ENCODE measurements around the gene CPEB3.
"Not testable (repeated sequence)": the region's sequence is repeated elsewhere in the genome, so short reads cannot be mapped to it uniquely, and the experiment has no call there.

CPEB3 gene

DNA sequence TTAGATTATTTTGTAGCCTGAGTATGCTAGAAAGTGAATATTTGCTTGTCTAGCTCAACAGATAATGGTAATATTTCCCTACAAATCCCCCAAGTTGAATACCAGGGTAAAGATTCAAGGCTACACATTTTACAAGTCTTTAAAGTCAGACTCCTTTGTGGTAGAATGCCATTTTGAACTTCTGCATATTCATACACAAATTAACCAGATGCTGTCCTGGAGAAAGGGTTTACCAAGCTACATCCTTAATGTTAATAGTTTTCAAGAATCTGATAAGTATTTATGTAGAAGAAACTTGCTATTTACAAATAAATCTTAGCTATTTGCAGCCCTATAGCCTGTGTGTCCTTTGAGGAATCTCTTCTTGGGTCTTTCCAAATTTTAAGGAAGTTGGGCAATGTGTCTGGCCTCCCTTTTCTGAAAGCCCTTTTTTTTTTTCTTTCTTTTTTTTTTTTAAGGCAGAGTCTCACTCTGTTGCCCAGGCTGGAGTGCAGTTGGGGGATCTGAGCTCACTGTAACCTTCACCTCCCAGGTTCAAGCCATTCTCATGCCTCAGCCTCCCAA, 82.6 kb downstream of the CPEB3 start:
- no peak for DNase-seq

DNA sequence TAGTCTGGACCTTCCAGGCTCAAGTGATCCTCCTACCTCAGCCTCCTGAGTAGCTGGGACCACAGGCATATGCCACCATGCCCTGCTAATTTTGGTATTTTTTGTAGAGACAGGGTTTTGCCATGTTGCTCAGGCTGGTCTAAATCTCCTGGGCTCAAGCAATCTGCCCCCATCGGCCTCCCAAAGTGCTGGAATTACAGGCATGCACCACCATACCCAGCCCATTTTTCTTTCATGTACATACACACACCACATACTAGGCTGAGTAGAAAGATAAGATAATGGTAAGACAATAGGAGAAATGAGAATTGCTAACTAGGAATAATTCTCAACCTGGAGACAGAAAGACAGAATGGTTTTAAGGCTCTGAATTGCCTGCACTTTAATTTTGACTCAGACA, 83.8 kb downstream of the CPEB3 start:
- DNase-seq = no peak

DNA sequence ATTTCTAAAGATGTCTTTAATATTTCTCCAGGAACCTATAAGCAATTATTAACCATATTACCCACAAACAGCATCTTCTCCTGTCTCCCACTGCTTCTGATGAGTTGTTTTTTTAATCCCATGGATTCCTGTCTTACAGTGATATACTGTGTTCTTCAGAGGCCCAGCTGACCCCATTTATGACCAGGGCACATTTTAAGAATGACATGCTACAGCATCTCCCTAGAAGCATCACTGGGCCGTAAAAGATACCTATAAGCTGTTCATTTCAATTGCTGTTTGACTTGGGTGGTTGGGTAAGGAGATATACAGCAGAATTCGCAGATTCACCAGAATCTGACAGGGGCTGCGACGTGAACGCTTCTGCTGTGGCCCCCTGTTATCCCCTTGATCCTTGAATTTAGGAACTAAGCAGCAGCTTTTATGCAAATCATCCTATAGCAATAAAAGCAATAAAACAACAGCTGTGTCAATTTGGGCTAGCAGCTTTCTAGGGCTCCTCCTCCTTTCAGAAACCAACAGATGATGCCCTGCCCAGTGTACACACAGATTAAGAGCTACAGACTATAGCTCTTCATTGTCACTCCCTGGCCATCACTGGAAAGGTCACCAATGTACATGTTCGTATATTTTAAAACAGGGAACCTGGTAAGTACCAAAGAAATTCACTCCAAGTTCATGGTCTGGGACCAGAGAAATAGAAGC, 86.8 kb downstream of the CPEB3 start:
- no peak for DNase-seq

DNA sequence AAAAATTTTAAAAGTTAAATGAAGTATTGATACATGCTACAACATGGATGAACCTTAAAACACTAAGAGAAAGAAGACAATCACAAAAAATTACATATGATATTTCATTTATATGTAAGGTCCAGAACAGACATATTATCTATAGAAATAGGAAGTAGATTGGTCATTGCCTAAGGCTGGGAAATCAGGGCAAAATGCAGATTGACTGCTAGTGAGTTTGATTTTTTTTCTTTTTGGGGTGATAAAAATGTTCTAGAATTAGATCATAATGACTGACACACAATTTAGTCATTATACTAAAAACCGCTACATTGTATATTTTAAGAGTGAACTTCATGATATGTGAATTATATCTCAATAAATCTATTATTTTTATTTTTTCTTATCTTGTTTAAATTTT, 88.3 kb downstream of the CPEB3 start:
- DNase-seq = no peak

DNA sequence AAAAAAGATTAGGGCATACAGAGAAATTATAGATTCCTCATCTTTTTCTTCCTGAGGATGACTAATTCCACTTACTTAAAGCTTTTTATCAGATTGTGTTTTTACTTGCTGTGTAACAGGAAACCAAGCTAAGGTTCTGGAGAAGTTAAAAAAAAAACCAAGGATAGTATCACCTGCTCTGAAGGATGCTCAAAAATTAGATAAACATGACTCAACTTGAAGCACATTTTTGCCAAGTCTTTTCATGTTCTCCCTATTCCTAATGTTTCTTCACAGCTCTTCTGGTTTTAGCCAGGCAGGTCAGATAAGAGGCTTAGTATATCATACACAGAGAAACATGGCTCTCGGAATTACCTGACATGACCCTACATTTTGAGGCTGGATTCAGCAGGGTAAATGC, 90.3 kb downstream of the CPEB3 start:
- no peak for DNase-seq

DNA sequence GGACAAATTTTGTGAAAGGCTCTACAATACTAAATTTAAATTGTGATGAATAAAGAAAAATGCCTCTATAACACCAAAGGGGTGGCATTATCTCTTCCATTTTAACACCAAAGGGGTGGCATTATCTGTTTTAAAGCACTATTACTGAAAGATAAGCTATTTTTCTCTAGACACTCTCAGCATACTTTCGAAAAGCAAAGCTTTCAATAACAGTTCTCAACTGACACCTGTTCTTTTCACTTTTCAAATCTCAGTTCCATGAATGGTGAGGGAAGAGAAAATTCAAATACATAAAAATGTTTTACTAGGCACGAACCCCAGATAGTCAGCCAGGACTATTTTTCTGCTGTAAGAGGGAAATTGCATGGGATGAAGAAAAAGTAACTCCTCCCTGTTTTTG, 103.8 kb downstream of the CPEB3 start:
- no peak for DNase-seq

DNA sequence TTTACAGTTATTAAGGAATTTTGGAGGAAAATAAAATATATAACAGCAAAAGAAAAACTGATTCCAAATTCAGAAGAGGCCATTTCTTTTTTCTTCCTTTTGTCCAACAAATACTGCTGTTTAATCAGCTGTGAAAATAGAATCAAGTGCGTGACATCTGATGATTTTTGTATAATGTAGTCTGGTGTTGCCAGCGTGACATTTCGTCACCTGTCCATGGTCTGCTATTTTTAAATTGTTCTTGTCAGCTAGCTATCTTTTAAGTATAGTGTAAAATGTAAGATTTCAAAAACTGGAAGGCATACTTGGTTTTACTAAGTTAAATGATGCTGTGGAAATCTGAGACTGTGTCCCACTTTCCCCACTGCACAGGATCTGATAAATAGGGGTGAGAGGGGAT, 105.9 kb downstream of the CPEB3 start:
- no peak for DNase-seq

DNA sequence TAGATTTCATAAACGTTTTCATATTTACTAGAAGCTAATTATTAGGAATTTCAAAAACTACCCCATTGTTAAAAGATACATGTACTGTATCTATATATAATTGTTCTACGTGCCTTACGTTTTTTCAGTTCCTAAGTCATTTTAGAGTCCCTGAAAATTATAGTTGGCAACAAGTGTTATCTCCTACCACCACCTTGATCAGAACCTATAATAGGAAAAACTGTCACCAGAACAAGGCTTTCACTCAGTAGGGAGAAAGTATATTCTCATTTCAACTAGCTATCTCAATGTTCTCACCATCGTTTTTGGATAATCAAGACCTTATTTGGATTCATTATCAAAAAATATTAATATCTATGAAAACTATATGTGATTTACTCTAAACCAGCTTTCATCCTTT, 107.7 kb downstream of the CPEB3 start:
- DNase-seq = peak; percentile 35

DNA sequence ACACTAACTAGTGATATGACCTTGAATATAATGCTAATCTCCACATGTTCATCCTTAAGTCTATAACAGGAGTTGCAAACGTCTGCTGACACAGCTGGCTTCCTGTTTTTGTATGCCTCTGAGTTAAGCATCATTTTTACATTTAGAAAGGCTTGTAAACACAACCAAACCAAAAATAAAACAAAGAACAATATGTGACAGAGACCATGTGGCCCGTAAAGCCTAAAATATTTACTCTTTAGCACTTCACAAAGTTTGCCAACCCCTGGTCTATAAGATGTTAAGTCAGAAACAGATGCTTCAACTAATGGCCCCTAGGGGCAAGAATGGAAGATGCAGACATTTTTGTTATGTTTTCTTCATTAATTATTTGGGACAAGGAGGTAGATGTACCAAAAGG, 109.3 kb downstream of the CPEB3 start:
- peak; percentile 20 for DNase-seq

DNA sequence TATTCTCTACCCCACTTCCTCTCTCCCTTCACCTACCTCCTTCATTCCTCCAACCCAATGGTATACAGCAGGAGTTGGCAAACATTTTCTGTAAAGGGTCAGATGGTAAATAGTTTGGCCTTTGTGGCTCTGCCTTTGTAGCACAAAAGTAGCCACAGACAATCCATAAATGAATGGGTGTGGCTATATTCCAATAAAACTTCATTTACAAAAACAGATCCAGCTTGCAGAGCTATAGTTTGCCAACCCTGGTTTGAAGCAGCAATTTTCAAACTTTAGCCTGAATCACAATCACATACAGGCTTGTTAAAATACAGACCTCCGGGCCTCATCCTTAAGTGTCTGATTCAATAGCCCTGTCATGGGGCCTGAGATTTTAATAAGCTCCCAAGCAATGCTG, 110.5 kb downstream of the CPEB3 start:
- no peak for DNase-seq

DNA sequence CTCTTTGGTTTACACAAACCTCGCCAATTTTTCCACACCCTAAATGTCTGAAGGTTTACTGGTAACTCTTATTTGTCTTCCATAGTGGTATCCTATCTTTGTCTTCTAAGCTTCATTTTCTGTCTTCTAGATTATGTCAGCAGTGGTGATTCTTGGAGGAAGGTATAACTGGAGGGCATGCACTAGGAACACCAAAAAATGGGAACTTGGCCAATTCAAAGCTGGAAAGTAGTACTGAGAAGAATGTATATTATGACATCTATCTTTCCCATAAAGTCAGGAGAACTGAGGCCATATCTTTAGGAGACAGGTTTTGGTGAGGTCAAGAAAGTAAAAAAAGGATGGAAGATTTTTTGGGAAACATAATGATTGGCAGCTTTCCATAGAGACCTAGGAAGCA, 113.3 kb downstream of the CPEB3 start:
- DNase-seq = no peak

DNA sequence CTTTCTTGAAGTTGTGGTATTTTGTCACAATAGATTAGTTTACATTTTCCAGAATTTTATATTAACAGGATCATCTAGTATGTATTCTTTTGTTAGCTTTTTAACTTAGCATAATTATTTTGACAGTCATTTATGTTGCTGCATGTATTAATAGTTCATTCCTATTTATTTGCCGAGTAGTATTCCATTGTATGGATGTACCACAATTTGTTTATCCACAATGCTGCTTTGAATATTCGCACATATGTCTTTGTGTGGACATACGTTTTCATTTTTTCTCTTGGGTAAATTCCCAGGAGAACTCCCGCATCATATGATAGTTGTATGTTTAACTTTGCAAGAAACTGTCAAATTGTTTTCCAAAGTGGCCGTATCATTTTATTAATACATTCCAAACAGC, 115.7 kb downstream of the CPEB3 start:
- DNase-seq = no peak

DNA sequence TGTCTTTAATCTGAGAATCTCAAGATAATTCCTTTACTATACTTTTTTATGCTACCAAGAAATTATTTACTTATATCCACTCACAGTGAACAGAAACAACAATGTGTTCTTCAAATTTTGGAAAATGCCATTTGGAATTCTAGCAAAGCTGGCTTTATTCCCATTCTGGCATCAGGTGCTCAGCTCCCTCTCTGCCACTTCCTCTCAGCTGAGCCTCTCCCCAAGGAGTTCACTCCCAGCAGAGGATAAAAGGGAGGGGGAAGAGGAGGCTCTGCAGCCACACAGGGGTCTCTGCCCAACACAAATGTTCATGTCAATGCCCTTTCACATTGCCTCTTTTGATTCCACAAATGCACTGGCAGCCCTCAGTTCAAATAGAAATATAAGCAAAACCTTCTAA, 116.9 kb downstream of the CPEB3 start:
- DNase-seq = no peak

DNA sequence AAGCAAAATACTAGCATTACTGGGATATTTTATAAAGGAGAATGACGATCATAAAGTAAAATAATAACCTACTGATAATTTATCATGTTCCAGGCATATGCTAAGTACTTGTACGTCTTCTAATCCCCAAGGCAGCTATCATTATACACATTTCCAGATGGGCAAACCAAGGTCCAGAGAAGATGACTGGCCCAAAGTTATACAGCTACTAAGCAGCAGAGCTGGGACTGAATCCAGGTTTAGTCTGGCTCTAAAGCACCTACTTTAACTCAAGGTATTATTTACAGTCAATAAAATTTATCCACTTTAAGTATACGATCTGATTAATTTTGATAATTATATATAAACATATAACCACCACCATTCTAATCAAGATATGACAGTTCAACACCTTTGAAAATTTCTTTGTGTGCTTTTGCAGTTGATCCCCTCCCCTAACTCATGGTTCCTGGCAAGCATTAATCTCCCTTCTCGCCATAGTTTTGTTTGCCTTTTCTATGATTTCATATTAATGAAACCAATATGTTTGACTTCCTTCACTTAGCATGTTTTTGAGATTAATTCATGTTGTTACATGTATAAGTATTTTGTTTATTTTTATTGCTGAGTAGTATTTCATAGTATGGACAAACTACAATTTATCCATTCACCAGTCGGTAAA, 126.7 kb downstream of the CPEB3 start:
- no peak for DNase-seq

DNA sequence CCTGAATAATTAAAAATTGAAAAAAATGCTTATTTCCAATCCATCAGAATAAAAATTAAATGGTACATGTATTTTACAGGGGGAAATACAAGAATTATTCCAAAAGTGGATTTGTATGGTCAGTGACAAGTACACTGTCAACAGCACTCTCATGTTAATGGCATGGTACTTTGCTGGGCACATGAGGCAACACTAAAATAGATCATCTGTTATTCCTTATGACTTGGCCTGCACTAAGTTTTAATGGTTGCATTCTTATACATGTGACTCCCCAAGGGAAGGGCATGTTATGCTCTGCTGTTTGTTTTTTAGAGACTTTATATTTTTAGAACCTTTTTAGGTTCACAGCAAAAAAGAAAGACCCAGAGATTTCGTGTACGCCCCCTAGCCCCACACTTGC, 128.3 kb downstream of the CPEB3 start:
- no peak for DNase-seq

DNA sequence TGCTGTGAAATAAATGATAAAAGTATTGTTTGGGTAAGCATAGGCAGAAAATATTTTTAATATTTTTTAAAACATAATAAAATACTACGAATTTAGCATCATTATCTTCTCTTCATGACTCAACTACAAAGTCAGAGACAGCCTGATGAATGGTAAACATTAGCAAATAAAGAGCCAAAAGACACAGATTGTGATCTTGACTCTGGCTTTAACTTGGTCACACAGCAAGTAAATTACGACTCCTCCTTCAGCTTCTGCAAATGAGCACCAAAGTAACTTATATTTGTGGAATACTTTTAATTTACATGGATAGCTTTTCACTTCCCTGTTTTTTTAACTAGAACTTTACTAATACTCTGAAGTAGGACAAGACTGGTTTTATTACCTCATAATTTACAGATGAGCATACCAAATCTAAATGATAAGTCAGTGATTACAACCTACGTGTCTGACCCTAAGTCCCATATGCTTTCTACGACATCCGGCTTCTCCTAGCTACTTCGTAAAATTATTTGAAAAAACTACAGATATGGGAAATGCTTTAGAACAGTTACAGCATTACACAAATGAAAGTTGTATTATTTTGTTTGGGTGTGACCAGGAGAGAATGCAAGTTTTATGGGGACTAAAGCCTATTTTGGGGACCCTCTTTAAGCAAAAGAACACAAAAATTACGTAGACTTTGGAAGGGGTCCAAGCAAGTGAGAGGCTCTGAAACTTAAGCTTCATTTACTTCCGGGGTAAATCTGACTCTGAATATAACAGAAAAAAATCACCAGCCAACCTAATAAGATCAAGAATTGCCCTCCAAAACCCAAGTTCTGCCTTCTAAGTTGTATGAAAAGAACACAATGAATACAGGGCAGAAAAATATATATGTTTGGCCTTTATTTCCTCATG, 133.8 kb downstream of the CPEB3 start:
- DNase-seq = no peak

DNA sequence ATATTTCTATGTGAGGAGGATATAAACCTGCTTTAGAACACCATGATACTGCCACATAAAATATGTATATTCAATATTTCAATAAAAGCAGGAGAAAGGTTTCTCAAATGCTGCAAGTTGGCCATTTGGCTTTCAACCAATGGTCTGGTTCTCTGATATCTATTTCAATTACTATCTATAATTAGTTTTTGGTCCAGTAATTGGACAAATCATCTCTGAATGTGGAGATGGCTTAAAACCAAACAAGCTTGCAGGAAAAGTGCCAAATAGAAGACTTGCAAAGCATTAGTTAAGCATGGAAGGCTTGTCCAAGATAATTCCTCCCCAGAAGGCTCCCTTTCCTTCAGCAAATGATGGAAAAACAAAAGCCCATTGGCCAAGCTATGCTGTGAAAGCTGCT, 140.1 kb downstream of the CPEB3 start:
- no peak for DNase-seq

DNA sequence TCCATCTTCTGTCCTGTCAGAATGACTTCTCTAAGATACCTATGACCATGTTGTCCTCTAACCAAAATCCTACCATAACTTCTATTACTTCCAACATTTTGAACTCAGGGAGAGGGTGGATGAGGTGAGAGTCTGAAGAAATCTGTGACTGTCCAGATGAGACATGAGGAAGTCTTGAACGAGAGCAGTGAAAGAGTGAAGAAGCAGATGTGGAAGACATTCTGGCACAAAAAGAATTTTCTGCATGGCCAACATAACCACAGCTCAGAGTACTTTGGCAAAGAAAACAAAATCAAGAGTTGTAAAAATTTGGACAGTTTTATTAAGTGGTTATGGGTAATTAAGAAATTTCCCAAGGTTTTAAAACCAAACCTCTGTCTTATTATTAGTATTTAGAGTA, 141.6 kb downstream of the CPEB3 start:
- no peak for DNase-seq

DNA sequence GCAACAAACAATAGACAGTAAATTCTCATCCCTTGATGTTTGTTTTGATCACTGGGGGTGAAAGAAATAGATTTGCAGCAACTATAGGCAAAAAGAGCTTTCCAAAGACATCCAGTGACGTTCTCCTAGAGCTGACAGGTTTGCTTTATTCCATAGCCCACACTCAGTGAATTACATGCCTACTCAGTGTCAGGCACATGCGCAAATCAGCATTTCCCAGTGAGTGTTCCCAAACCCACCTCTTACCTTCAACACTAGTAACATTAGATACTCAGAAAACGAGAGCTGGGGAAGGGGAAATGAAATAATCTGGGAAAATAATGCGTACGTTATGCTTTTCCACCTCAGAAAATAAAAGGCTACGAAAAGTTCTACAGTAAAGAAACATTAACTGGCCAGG, 144.1 kb downstream of the CPEB3 start:
- no peak for DNase-seq

DNA sequence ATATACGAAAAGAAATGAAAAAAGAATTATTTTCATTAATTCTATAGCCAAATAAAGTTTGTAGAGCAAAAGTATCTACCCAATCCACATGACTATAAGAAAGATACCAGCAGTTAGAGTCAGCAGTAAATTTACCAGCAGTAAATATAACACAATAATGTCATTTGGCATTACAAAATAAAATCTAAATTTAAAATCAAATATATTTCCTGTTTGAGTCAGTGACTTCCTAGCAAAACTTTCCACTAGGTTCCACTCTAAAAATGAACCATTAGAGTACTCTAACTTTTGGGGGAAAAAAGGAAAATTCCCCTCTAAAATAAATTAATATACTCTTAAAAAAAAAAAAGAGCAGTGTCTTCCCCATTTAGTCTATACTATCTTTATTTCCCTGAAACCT, 144.8 kb downstream of the CPEB3 start:
- DNase-seq = no peak

DNA sequence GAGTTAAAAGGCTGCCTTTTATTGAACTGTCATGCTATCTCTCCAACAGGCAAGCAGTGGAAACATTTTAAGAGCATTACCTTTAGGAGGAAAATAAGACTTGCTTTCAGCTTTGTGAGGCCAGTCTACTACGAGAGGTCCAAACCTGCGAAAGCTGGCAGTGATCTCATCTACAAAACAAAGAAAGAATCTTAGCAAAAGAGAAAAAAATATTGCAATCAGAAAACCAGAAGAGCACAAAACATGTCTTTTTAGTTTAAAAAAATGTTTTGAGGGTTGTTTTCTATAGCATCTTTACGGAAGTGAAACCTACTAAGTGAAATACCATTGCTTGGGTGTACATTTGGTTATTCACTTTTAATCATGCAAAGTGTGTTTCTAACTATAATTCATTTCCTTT, 147.9 kb downstream of the CPEB3 start:
- DNase-seq = no peak

DNA sequence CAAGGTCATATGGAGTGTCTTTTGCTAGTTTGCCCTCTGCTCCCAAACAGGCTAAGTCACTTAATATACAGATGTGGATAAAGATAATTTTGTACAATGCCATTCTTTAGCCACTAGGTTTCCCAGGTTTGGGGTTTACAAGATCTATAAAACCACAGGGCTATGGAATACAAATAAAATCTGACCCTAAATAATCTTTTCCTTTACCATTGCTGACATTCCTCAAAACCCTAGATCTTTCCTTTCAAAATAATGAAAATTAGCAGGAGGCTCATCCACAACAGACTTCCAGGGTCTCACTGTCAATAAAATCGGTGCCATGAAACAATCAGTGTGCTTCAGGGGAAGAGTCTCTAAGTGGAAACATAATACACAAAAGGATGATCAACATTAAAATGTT, 148.4 kb downstream of the CPEB3 start:
- DNase-seq = no peak

DNA sequence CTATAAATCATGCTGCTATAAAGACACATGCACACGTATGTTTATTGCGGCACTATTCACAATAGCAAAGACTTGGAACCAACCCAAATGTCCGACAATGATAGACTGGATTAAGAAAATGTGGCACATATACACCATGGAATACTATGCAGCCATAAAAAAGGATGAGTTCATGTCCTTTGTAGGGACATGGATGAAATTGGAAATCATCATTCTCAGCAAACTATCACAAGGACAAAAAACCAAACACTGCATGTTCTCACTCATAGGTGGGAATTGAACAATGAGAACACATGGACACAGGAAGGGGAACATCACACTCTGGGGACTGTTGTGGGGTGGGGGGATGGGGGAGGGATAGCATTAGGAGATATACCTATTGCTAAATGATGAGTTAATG, 149.7 kb downstream of the CPEB3 start:
- DNase-seq = not testable (repeated sequence)

DNA sequence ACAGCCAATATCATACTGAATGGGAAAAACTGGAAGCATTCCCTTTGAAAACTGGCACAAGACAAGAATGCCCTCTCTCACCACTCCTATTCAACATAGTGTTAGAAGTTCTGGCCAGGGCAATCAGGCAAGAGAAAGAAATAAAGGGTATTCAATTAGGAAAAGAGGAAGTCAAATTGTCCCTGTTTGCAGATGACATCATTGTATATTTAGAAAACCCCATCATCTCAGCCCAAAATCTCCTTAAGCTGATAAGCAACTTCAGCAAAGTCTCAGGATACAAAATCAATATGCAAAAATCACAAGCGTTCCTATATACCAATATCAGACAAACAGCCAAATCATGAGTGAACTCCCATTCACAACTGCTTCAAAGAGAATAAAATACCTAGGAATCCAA, 156.8 kb downstream of the CPEB3 start:
- DNase-seq = not testable (repeated sequence)

Data from hematopoietic multipotent progenitor cell treated with erythropoietin and hydrocortisone succinate and interleukin-3 and kit ligand, for 8 days (in vitro differentiated cells).